Measurements from ENCODE around the gene MAGEB17.
"Not testable (repeated sequence)": the region's sequence is repeated elsewhere in the genome, so short reads cannot be mapped to it uniquely, and the experiment has no call there.

GRCh38 chrX:16145093-16145492, 22.2 kb upstream of the MAGEB17 start:
- not testable (repeated sequence) for TF ChIP-seq CTCF (optimal IDR thresholded peaks at IDR 0.05 in 1 of 3, IDR thresholded peaks at IDR 0.05 in 1 of 3, conservative IDR thresholded peaks at IDR 0.05 in 1 of 3; ENCODE audit: extremely low read depth in 1 of 3, insufficient read depth in 2 of 3, low read length in 3 of 3); EZH2 (IDR thresholded peaks at IDR 0.05; ENCODE audit: low read length)
